ENCODE data around the gene DHRS3.

The DHRS3 gene

GRCh38 chr1:12552951-12553921 is 64.8 kb downstream of the DHRS3 start:
- DNase-seq (ENCODE audit: low spot score) = no peak

- no peak for DNase-seq (ENCODE audit: low spot score)
Observed at GRCh38 chr1:12552111-12552888, 65.7 kb downstream of the DHRS3 start.

- DNase-seq (ENCODE audit: low spot score) = no peak
Observed at GRCh38 chr1:12551584-12551983, 66.4 kb downstream of the DHRS3 start.

GRCh38 chr1:12549460-12550349 is 68.3 kb downstream of the DHRS3 start:
- DNase-seq (ENCODE audit: low spot score) = no peak

GRCh38 chr1:12548973-12549459 is 69.0 kb downstream of the DHRS3 start:
- no peak for DNase-seq (ENCODE audit: low spot score)

GRCh38 chr1:12548279-12548972 is 69.6 kb downstream of the DHRS3 start:
- no peak for DNase-seq (ENCODE audit: low spot score)

- no peak for DNase-seq (ENCODE audit: low spot score)
Observed at GRCh38 chr1:12547586-12548225, 70.3 kb downstream of the DHRS3 start.

- no peak for DNase-seq (ENCODE audit: low spot score)
Observed at GRCh38 chr1:12546771-12547585, 71.0 kb downstream of the DHRS3 start.

- DNase-seq (ENCODE audit: low spot score) = no peak
Observed at GRCh38 chr1:12544992-12545391, 73.0 kb downstream of the DHRS3 start.

- DNase-seq (ENCODE audit: low spot score) = no peak
Observed at GRCh38 chr1:12544357-12544756, 73.7 kb downstream of the DHRS3 start.

GRCh38 chr1:12543740-12544154 is 74.3 kb downstream of the DHRS3 start:
- no peak for DNase-seq (ENCODE audit: low spot score)

GRCh38 chr1:12542616-12543592 is 75.1 kb downstream of the DHRS3 start:
- DNase-seq (ENCODE audit: low spot score) = no peak

- no peak for DNase-seq (ENCODE audit: low spot score)
Observed at GRCh38 chr1:12542138-12542465, 75.9 kb downstream of the DHRS3 start.

- no peak for DNase-seq (ENCODE audit: low spot score)
Observed at GRCh38 chr1:12541274-12542137, 76.5 kb downstream of the DHRS3 start.

GRCh38 chr1:12540580-12541273 is 77.3 kb downstream of the DHRS3 start:
- no peak for DNase-seq (ENCODE audit: low spot score)

- DNase-seq (ENCODE audit: low spot score) = no peak
Observed at GRCh38 chr1:12539705-12540579, 78.1 kb downstream of the DHRS3 start.
